GM18868 (cell line): ENCODE measurements around the gene ATN1.
"Not testable (repeated sequence)": the region's sequence is repeated elsewhere in the genome, so short reads cannot be mapped to it uniquely, and the experiment has no call there.

Experiments
- ATAC-seq: cut with Tn5 transposase; IDR thresholded peaks from one replicate; pipeline ENCODE4 v1.9.1; 2021; ENCODE audit warnings: mild to moderate bottlenecking, moderate library complexity; ENCODE audit not compliant: unreplicated experiment

ATN1 gene

GRCh38 chr12:6904280-6905276 lies 23.2 kb upstream of the ATN1 start, which contains the start of gene LRRC23:
Gene LRRC23 (plus strand): TSS chr12:6904822. CDS start chr12:6905634, 812 bp downstream.
- ATAC-seq, result peak; percentile 96

DNA sequence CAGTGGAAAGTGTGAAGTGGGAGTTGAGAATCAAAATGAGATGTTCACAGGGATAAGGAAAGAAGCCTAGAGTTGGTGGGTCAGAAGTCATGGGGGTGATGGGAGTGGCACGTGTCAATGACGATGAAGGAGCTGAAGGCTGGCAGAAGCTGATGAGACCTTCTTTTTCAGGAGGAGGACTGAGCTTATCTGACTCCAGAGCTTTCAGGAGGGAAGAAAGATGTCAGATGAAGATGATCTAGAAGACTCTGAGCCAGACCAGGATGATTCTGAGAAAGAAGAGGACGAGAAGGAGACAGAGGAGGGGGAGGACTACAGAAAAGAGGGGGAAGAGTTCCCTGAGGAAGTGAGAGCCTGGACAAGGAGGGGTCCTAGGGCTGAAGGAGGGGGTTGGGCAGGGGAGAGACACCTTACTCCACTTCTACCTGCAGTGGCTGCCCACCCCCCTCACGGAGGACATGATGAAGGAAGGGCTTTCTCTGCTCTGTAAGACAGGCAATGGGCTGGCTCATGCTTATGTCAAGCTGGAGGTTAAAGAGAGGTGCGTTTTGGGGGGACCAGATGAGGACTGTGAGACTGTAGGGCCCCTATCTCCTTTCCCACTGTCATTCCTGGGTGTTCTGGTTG lies 22.2 kb upstream of the ATN1 start:
- ATAC-seq, result no peak

DNA sequence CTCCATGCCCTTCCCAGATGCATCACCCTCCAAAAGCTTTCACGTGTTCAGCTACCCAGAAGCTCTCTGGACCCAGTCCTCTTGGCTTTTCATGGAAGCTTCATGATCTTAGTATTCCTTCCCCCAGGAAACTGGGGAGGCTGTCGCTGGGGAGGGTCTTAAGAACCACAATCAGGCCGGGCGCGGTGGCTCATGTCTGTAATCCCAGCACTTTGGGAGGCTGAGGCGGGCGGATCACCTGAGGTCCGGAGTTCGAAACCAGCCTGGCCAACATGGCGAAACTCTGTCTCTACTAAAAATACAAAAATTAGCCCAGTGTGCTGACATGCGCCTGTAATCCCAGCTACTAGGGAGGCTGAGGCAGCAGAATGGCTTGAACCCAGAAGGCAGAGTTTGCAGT lies 19.6 kb upstream of the ATN1 start:
- ATAC-seq, result not testable (repeated sequence)

- no peak for ATAC-seq
Measured at GRCh38 chr12:6909421-6910145, 18.2 kb upstream of the ATN1 start.

DNA sequence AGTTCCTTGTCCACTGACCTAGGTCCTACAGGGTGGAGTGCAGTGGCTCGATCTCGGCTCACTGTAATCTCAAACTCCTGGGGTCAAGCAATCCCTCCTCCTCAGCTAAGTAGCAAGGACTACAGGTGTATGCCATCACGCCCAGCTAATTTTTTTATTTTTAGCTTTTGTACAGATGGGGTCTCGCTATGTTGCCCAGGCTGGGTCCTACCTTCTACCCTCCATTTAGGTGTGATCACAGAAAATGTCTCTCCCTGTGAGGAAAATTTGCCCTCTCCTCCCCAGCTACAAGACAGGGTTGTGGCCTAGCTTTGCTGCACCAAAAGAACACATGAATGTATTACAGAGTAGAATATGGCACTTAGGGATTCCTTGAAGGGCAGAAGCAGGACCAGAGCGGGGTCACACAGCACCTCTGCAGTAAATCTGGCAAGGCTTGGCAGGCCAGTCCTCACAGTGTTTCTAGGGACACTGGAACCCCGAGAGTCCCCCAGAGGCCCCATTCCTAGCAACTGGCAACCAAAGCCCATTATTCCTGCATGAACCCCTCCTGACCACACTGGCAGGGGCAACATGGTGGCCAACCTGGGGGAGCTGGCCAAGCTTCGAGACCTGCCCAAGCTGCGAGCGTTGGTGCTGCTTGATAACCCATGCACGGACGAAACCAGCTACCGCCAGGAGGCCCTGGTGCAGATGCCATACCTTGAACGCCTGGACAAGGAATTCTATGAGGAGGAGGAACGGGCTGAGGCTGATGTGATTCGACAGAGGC lies 15.4 kb upstream of the ATN1 start:
- ATAC-seq, result no peak

GRCh38 chr12:6914246-6914946 lies 13.4 kb upstream of the ATN1 start, which contains the start of gene ENO2:
Gene ENO2 (plus strand): TSS chr12:6914580. CDS start chr12:6915833, 1,253 bp downstream.
- ATAC-seq, result peak; percentile 81

- ATAC-seq, result no peak
Measured at GRCh38 chr12:6914947-6915788, 12.6 kb upstream of the ATN1 start.

- no peak for ATAC-seq
Measured at GRCh38 chr12:6915789-6916285, 11.9 kb upstream of the ATN1 start.

DNA sequence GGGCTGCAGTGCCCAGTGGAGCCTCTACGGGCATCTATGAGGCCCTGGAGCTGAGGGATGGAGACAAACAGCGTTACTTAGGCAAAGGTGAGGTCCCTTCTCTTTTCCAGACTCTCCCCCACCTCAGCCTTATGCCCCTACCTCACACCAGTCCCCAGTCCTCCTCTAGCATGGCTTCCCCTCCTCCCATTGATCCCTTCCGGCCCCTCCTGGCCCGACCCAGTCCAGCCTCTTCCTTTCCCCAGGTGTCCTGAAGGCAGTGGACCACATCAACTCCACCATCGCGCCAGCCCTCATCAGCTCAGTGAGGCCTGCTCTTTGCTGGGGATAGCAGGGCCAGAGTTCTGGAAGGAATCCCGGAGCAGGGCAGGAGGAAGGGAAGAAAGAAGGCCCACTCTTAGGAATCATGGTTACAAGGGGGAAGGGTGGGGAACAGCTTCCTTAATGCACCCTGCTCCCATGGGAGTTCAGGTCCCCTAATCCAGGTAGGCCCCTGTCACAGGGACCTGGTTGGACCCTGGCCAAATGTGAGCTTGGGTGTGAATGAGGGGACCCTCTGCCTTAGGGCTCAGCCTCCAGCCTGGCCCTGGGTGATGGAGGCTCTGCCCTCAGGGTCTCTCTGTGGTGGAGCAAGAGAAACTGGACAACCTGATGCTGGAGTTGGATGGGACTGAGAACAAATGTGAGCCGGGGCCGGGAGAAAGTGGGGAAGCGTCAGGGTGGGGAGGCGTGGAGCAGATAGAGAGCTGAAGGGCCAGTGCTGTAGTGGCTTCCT lies 11.1 kb upstream of the ATN1 start:
- no peak for ATAC-seq

GRCh38 chr12:6917491-6918231 lies 10.1 kb upstream of the ATN1 start:
- no peak for ATAC-seq

GRCh38 chr12:6919588-6919987 lies 8.2 kb upstream of the ATN1 start:
- ATAC-seq, result no peak

DNA sequence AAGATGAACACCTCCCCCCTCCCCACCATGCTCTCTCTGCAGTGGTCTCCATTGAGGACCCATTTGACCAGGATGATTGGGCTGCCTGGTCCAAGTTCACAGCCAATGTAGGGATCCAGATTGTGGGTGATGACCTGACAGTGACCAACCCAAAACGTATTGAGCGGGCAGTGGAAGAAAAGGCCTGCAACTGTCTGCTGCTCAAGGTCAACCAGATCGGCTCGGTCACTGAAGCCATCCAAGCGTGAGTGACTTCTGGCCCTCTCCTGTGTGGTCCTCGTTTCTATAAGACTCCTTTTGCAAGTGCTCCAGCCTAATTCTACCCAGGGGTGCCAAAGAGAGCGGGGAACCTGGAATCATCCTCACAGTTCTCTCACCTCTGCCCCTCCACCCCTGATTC lies 6.2 kb upstream of the ATN1 start:
- ATAC-seq, result no peak

DNA sequence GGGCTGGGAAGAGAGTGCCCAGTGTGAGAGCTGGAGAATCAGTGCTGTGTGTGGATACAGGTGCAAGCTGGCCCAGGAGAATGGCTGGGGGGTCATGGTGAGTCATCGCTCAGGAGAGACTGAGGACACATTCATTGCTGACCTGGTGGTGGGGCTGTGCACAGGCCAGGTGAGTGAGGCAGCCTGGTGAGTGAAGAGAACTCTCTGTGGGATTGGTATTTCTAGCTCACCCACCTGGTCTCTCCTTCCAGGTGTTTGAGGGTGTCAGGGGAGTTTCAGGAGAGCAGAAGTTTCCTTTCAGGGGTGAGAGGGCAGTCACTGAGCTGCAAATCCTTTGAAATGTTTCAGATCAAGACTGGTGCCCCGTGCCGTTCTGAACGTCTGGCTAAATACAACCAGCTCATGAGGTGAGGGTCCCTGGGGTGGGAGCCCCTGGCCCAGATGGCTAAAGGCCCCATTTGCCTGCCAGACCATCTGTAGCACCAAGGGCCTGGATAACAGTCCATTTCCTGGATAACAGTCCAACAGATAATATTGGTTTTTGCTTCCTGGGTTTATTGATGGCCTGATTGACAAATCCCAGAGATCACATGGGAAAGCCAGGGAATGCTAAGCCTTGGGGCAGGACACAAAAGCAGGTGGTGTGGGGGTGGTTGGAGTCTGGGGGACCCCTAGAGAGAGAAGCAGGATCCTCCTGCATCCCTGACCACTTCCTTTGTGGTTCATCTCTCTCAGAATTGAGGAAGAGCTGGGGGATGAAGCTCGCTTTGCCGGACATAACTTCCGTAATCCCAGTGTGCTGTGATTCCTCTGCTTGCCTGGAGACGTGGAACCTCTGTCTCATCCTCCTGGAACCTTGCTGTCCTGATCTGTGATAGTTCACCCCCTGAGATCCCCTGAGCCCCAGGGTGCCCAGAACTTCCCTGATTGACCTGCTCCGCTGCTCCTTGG lies 5.5 kb upstream of the ATN1 start:
- ATAC-seq, result no peak

DNA sequence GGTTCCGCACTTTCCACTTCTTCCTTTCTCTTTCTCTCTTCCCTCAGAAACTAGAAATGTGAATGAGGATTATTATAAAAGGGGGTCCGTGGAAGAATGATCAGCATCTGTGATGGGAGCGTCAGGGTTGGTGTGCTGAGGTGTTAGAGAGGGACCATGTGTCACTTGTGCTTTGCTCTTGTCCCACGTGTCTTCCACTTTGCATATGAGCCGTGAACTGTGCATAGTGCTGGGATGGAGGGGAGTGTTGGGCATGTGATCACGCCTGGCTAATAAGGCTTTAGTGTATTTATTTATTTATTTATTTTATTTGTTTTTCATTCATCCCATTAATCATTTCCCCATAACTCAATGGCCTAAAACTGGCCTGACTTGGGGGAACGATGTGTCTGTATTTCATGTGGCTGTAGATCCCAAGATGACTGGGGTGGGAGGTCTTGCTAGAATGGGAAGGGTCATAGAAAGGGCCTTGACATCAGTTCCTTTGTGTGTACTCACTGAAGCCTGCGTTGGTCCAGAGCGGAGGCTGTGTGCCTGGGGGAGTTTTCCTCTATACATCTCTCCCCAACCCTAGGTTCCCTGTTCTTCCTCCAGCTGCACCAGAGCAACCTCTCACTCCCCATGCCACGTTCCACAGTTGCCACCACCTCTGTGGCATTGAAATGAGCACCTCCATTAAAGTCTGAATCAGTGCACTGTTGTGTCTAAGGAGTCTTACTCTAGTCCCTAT lies 4.6 kb upstream of the ATN1 start:
- no peak for ATAC-seq

GRCh38 chr12:6923851-6924250 lies 3.9 kb upstream of the ATN1 start:
- no peak for ATAC-seq

DNA sequence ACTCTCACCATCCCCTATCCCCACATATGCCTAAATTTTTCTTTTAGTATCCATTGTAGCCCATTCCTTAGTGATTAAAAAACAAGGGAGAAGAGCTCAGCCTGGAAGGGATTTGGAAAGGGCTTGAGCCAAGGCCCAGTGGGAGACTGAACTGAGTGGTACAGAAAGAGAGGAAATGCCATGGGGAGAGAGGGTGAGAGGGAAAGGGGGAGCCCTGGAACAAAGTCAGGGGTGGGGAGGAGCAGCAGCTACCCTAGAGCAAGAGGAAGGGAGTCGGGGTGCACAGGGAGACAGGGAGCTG lies 2.6 kb upstream of the ATN1 start:
- ATAC-seq, result no peak
